ENCODE data around the gene CNGB1. TPM values are rescaled to one million over a fixed set of nuclear protein-coding genes. Genes with fewer than 3 reads are reported as not detected.

CNGB1 gene
- total RNA-seq, 2 experiments from 2014 or later = not detected

DNA sequence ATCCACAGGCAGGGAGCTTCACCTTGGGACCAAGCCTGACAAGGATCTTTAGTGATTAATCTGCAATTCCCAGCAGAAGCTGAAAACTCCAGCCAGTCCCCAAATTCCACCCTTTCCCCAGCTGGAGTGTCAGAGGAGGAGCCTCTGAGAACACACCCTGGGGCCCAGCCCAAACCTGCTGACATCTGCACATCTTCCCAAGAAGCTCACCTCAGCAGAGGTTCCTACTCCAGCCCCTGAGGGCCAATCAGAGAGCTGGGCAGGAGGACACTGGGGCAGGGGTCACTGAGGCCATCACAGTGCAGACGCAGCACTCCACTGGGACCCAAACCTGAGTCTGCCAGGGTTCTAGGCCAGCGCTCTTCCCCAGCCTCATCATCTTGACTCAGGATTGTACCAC is 44.9 kb downstream of the CNGB1 start:
- Histone ChIP-seq H3K4me1 (ENCODE audit: insufficient read depth, low read length) (no peaks in the 10 kb centered on the region), H3K27ac (ENCODE audit: low read depth in 1 of 2, low read length in 2 of 2) (no peak overlapping the region), H3K9me3 (ENCODE audit: control insufficient read depth in 1 of 2, insufficient read depth in 1 of 2, low read length in 2 of 2) (no peaks in the 10 kb centered on the region), H3K27me3 (ENCODE audit: control insufficient read depth in 1 of 2, insufficient read depth in 2 of 2, low read length in 2 of 2) (no peaks in the 10 kb centered on the region), H3K36me3 (ENCODE audit: insufficient read depth, low read length) (no peaks in the 10 kb centered on the region), H3K4me3 (ENCODE audit: low read length) (no peak overlapping the region)
- H3K27ac Mint-ChIP-seq = no peak overlapping the region
- TF ChIP-seq, protein P1, sequence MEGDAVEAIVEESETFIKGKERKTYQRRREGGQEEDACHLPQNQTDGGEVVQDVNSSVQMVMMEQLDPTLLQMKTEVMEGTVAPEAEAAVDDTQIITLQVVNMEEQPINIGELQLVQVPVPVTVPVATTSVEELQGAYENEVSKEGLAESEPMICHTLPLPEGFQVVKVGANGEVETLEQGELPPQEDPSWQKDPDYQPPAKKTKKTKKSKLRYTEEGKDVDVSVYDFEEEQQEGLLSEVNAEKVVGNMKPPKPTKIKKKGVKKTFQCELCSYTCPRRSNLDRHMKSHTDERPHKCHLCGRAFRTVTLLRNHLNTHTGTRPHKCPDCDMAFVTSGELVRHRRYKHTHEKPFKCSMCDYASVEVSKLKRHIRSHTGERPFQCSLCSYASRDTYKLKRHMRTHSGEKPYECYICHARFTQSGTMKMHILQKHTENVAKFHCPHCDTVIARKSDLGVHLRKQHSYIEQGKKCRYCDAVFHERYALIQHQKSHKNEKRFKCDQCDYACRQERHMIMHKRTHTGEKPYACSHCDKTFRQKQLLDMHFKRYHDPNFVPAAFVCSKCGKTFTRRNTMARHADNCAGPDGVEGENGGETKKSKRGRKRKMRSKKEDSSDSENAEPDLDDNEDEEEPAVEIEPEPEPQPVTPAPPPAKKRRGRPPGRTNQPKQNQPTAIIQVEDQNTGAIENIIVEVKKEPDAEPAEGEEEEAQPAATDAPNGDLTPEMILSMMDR (IDR thresholded peaks at IDR 0.05) = no peak
- H3K4me1 Mint-ChIP-seq (ENCODE audit: low read depth) = no peaks in the 10 kb centered on the region
- no peak overlapping the region for H3K4me3 Mint-ChIP-seq
- H3K36me3 Mint-ChIP-seq (ENCODE audit: low read depth) = no peaks in the 10 kb centered on the region
- CTCF ChIA-PET = no interaction called here
- DNase-seq = no peak
- intact Hi-C loops (cut with DNase I, micrococcal nuclease) = no loop called here
- no peaks in the 10 kb centered on the region for H3K27me3 Mint-ChIP-seq
- POLR2A ChIA-PET = no interaction called here
- no peaks in the 10 kb centered on the region for H3K9me3 Mint-ChIP-seq
- no peak for ATAC-seq (ENCODE audit: poor library complexity)

GRCh38 chr16:57925310-57925709 is 45.6 kb downstream of the CNGB1 start:
- Mint-ChIP-seq H3K27me3 (no peaks in the 10 kb centered on the region), H3K27ac (no peak overlapping the region), H3K4me3 (no peak overlapping the region), H3K36me3 (ENCODE audit: low read depth) (no peaks in the 10 kb centered on the region), H3K4me1 (ENCODE audit: low read depth) (no peaks in the 10 kb centered on the region), H3K9me3 (no peaks in the 10 kb centered on the region)
- DNase-seq (no peak), ATAC-seq (ENCODE audit: poor library complexity) (no peak)
- intact Hi-C loops (cut with DNase I, micrococcal nuclease) = no loop called here
- CTCF ChIA-PET = no interaction called here
- Histone ChIP-seq H3K4me3 (ENCODE audit: low read length) (no peak overlapping the region), H3K9me3 (ENCODE audit: control insufficient read depth in 1 of 2, insufficient read depth in 1 of 2, low read length in 2 of 2) (no peaks in the 10 kb centered on the region), H3K27me3 (ENCODE audit: control insufficient read depth in 1 of 2, insufficient read depth in 2 of 2, low read length in 2 of 2) (no peaks in the 10 kb centered on the region), H3K36me3 (ENCODE audit: insufficient read depth, low read length) (no peaks in the 10 kb centered on the region), H3K27ac (ENCODE audit: low read depth in 1 of 2, low read length in 2 of 2) (no peak overlapping the region), H3K4me1 (ENCODE audit: insufficient read depth, low read length) (no peaks in the 10 kb centered on the region)
- TF ChIP-seq, protein P1 (IDR thresholded peaks at IDR 0.05) = no peak
- POLR2A ChIA-PET = no interaction called here

GRCh38 chr16:57924514-57924913 is 46.4 kb downstream of the CNGB1 start:
- TF ChIP-seq, protein P1 (IDR thresholded peaks at IDR 0.05) = no peak
- Mint-ChIP-seq H3K36me3 (ENCODE audit: low read depth) (no peaks in the 10 kb centered on the region), H3K4me1 (ENCODE audit: low read depth) (no peaks in the 10 kb centered on the region), H3K9me3 (no peaks in the 10 kb centered on the region), H3K27ac (no peak overlapping the region), H3K4me3 (no peak overlapping the region), H3K27me3 (no peaks in the 10 kb centered on the region)
- no peaks in the 10 kb centered on the region for H3K27me3 ChIP-seq (ENCODE audit: control insufficient read depth in 1 of 2, insufficient read depth in 2 of 2, low read length in 2 of 2)
- intact Hi-C loops (cut with DNase I, micrococcal nuclease) = no loop called here
- DNase-seq (no peak), ATAC-seq (ENCODE audit: poor library complexity) (no peak)
- H3K4me1 ChIP-seq (ENCODE audit: insufficient read depth, low read length) = no peaks in the 10 kb centered on the region
- no peak overlapping the region for H3K27ac ChIP-seq (ENCODE audit: low read depth in 1 of 2, low read length in 2 of 2)
- CTCF ChIA-PET = no interaction called here
- H3K36me3 ChIP-seq (ENCODE audit: insufficient read depth, low read length) = no peaks in the 10 kb centered on the region
- no peak overlapping the region for H3K4me3 ChIP-seq (ENCODE audit: low read length)
- no peaks in the 10 kb centered on the region for H3K9me3 ChIP-seq (ENCODE audit: control insufficient read depth in 1 of 2, insufficient read depth in 1 of 2, low read length in 2 of 2)
- POLR2A ChIA-PET = no interaction called here
